Measurements from ENCODE around the gene NOL11. TPM values are rescaled to one million over a fixed set of nuclear protein-coding genes. Genes with fewer than 3 reads are reported as not detected.

The NOL11 gene
- polyA plus RNA-seq, 1 of the 3 experiments (the other 2 are of a cell fraction): 27.0 TPM

DNA sequence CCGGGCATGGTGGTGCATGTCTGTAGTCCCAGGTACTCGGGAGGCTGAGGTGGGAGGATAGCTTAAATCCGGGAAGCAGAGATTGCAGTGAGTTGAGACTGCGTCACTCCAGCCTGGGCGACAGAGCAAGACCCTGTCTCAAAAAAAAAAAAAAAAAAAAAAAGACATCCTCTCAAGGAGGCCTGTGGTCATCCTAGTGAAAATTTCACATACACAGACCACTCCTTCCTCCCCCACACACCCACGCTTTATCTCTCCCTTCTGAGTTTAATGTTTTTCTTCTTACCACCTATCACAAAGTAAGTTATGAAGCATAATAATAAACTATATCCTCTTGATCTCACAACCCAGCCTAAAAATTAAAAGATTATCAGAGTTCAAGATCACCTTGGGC is 1.3 kb upstream of the NOL11 start:
- Histone ChIP-seq H3K4me3 (ENCODE audit: low read depth in 2 of 2, low read length in 1 of 2) (peak overlapping the region in 1 of 2 experiments; percentile 96; a peak in 1 of 4 replicates), H3K9me3 (no peaks in the 10 kb centered on the region), H3K36me3 (replicated peaks in 1 of 2; ENCODE audit: control insufficient read depth in 1 of 2, insufficient read depth in 2 of 2, low read length in 1 of 2) (peaks cover 14 to 20% of the 10 kb centered on the region in 2 experiments), H3K9ac (peak overlapping the region; percentile 96; the same call in 1 of the 2 replicates), H3K27ac (ENCODE audit: low read depth in 2 of 2, low read length in 1 of 2) (no peak overlapping the region; a peak in 1 of 4 replicates), H3K4me1 (ENCODE audit: control insufficient read depth in 1 of 2, insufficient read depth in 2 of 2, low read depth in 1 of 2, low read length in 1 of 2) (peaks cover 6 to 7% of the 10 kb centered on the region in 2 experiments; a peak in 3 of 4 replicates), H3F3A (replicated peaks; ENCODE audit: insufficient read depth) (peaks cover 19% of the 10 kb centered on the region), H3K4me2 (peak overlapping the region; percentile 89), H2AFZ (ENCODE audit: low read depth) (peak overlapping the region; percentile 99), H3K79me2 (ENCODE audit: insufficient read depth) (peaks cover 36% of the 10 kb centered on the region), H4K20me1 (ENCODE audit: insufficient read depth) (no peaks in the 10 kb centered on the region), H3K27me3 (ENCODE audit: insufficient read depth) (no peaks in the 10 kb centered on the region), H3K9me2 (no peaks in the 10 kb centered on the region)
- TF ChIP-seq POLR2AphosphoS5 (IDR thresholded peaks at IDR 0.05; ENCODE audit: low read depth, low read length) (no peak), GABPA (IDR thresholded peaks at IDR 0.05; ENCODE audit: low read depth) (no peak), RCOR1 (IDR thresholded peaks at IDR 0.05; ENCODE audit: low read length) (no peak), FOSL2 (IDR thresholded peaks at IDR 0.05; ENCODE audit: borderline replicate concordance, low read depth) (no peak), RFX5 (IDR thresholded peaks at IDR 0.05; ENCODE audit: low read length) (no peak), NFIC (IDR thresholded peaks at IDR 0.05; ENCODE audit: borderline replicate concordance) (no peak), EZH2phosphoT487 (IDR thresholded peaks at IDR 0.05; ENCODE audit: borderline replicate concordance, low read depth) (no peak), CHD2 (IDR thresholded peaks at IDR 0.05; ENCODE audit: low read length, partially characterized antibody) (no peak), SIN3A (IDR thresholded peaks at IDR 0.05; ENCODE audit: borderline replicate concordance, low read depth, low read length) (no peak), JUND (IDR thresholded peaks at IDR 0.05) (no peak), EP300 (IDR thresholded peaks at IDR 0.05; ENCODE audit: borderline replicate concordance in 1 of 2, low read depth in 1 of 2, low read length in 1 of 2) (no peak)
- TF ChIP-seq, protein P1, sequence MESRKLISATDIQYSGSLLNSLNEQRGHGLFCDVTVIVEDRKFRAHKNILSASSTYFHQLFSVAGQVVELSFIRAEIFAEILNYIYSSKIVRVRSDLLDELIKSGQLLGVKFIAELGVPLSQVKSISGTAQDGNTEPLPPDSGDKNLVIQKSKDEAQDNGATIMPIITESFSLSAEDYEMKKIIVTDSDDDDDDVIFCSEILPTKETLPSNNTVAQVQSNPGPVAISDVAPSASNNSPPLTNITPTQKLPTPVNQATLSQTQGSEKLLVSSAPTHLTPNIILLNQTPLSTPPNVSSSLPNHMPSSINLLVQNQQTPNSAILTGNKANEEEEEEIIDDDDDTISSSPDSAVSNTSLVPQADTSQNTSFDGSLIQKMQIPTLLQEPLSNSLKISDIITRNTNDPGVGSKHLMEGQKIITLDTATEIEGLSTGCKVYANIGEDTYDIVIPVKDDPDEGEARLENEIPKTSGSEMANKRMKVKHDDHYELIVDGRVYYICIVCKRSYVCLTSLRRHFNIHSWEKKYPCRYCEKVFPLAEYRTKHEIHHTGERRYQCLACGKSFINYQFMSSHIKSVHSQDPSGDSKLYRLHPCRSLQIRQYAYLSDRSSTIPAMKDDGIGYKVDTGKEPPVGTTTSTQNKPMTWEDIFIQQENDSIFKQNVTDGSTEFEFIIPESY (IDR thresholded peaks at IDR 0.05; ENCODE audit: borderline replicate concordance, low read depth): no peak
- TF ChIP-seq, protein P2, sequence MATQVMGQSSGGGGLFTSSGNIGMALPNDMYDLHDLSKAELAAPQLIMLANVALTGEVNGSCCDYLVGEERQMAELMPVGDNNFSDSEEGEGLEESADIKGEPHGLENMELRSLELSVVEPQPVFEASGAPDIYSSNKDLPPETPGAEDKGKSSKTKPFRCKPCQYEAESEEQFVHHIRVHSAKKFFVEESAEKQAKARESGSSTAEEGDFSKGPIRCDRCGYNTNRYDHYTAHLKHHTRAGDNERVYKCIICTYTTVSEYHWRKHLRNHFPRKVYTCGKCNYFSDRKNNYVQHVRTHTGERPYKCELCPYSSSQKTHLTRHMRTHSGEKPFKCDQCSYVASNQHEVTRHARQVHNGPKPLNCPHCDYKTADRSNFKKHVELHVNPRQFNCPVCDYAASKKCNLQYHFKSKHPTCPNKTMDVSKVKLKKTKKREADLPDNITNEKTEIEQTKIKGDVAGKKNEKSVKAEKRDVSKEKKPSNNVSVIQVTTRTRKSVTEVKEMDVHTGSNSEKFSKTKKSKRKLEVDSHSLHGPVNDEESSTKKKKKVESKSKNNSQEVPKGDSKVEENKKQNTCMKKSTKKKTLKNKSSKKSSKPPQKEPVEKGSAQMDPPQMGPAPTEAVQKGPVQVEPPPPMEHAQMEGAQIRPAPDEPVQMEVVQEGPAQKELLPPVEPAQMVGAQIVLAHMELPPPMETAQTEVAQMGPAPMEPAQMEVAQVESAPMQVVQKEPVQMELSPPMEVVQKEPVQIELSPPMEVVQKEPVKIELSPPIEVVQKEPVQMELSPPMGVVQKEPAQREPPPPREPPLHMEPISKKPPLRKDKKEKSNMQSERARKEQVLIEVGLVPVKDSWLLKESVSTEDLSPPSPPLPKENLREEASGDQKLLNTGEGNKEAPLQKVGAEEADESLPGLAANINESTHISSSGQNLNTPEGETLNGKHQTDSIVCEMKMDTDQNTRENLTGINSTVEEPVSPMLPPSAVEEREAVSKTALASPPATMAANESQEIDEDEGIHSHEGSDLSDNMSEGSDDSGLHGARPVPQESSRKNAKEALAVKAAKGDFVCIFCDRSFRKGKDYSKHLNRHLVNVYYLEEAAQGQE (IDR thresholded peaks at IDR 0.05; ENCODE audit: low read depth, low read length): no peak
- TF ChIP-seq, protein P3, sequence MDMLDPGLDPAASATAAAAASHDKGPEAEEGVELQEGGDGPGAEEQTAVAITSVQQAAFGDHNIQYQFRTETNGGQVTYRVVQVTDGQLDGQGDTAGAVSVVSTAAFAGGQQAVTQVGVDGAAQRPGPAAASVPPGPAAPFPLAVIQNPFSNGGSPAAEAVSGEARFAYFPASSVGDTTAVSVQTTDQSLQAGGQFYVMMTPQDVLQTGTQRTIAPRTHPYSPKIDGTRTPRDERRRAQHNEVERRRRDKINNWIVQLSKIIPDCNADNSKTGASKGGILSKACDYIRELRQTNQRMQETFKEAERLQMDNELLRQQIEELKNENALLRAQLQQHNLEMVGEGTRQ (IDR thresholded peaks at IDR 0.05; ENCODE audit: borderline replicate concordance, low read depth, low read length): no peak
- CTCF ChIA-PET: interaction anchor here (0.8 to 2.7 kb wide), 7 partner anchors 8 to 341 kb away, joined by 3 to 30 read pairs (median 4); no protein-coding TSS in a partner anchor
- POLR2A ChIA-PET: no interaction called here
- WGBS (ENCODE audit: low lambda C conversion rate): 96% methylated on average over 6 of the region's 6 CpGs
- DNase-seq: no peak

All from SK-N-SH (cell line).